Measurements from ENCODE around the gene GNG12.
"Not testable (repeated sequence)": the region's sequence is repeated elsewhere in the genome, so short reads cannot be mapped to it uniquely, and the experiment has no call there.

The GNG12 gene

GRCh38 chr1:67735806-67736627, 97.2 kb downstream of the GNG12 start:
- WGBS, 2 experiments = 83 to 85% methylated on average over 11 of the region's 11 CpGs
- H3K4me3 ChIP-seq (ENCODE audit: insufficient read depth, low read depth, low read length) = no peak overlapping the region
- no peaks in the 10 kb centered on the region for H3K27me3 ChIP-seq (ENCODE audit: control insufficient read depth, insufficient read depth, low read length, poor library complexity, severe bottlenecking)
- no peaks in the 10 kb centered on the region for H3K36me3 ChIP-seq (ENCODE audit: control insufficient read depth, insufficient read depth, low read length)
- no peak overlapping the region for H3K27ac ChIP-seq (ENCODE audit: insufficient read depth, low read depth, low read length, poor library complexity, severe bottlenecking)
- peaks cover 11% of the 10 kb centered on the region for H3K4me1 ChIP-seq (ENCODE audit: control insufficient read depth, insufficient read depth, low read length)
- H3K9me3 ChIP-seq (ENCODE audit: control insufficient read depth, low read length) = no peaks in the 10 kb centered on the region

GRCh38 chr1:67735206-67735605, 98.1 kb downstream of the GNG12 start:
- Histone ChIP-seq H3K27me3 (ENCODE audit: control insufficient read depth, insufficient read depth, low read length, poor library complexity, severe bottlenecking) (no peaks in the 10 kb centered on the region), H3K36me3 (ENCODE audit: control insufficient read depth, insufficient read depth, low read length) (no peaks in the 10 kb centered on the region), H3K4me1 (ENCODE audit: control insufficient read depth, insufficient read depth, low read length) (peaks cover 11% of the 10 kb centered on the region), H3K27ac (ENCODE audit: insufficient read depth, low read depth, low read length, poor library complexity, severe bottlenecking) (no peak overlapping the region), H3K4me3 (ENCODE audit: insufficient read depth, low read depth, low read length) (no peak overlapping the region), H3K9me3 (ENCODE audit: control insufficient read depth, low read length) (no peaks in the 10 kb centered on the region)
- WGBS, 2 experiments = 92 to 95% methylated on average over 3 of the region's 3 CpGs

- Histone ChIP-seq H3K27me3 (ENCODE audit: control insufficient read depth, insufficient read depth, low read length, poor library complexity, severe bottlenecking) (no peaks in the 10 kb centered on the region), H3K36me3 (ENCODE audit: control insufficient read depth, insufficient read depth, low read length) (no peaks in the 10 kb centered on the region), H3K9me3 (ENCODE audit: control insufficient read depth, low read length) (no peaks in the 10 kb centered on the region), H3K4me3 (ENCODE audit: insufficient read depth, low read depth, low read length) (no peak overlapping the region), H3K4me1 (ENCODE audit: control insufficient read depth, insufficient read depth, low read length) (peaks cover 11% of the 10 kb centered on the region), H3K27ac (ENCODE audit: insufficient read depth, low read depth, low read length, poor library complexity, severe bottlenecking) (no peak overlapping the region)
- 92 to 98% methylated on average over 3 of the region's 3 CpGs for WGBS, 2 experiments
Measured at GRCh38 chr1:67734323-67734690, 99.0 kb downstream of the GNG12 start.

GRCh38 chr1:67733681-67734322, 99.5 kb downstream of the GNG12 start:
- no peak overlapping the region for H3K4me3 ChIP-seq (ENCODE audit: insufficient read depth, low read depth, low read length)
- H3K27ac ChIP-seq (ENCODE audit: insufficient read depth, low read depth, low read length, poor library complexity, severe bottlenecking) = no peak overlapping the region
- no peaks in the 10 kb centered on the region for H3K36me3 ChIP-seq (ENCODE audit: control insufficient read depth, insufficient read depth, low read length)
- no peaks in the 10 kb centered on the region for H3K27me3 ChIP-seq (ENCODE audit: control insufficient read depth, insufficient read depth, low read length, poor library complexity, severe bottlenecking)
- peaks cover 11% of the 10 kb centered on the region for H3K4me1 ChIP-seq (ENCODE audit: control insufficient read depth, insufficient read depth, low read length)
- H3K9me3 ChIP-seq (ENCODE audit: control insufficient read depth, low read length) = no peaks in the 10 kb centered on the region
- WGBS, 2 experiments = 77 to 78% methylated on average over 4 of the region's 4 CpGs

- no peaks in the 10 kb centered on the region for H3K27me3 ChIP-seq (ENCODE audit: control insufficient read depth, insufficient read depth, low read length, poor library complexity, severe bottlenecking)
- no peaks in the 10 kb centered on the region for H3K9me3 ChIP-seq (ENCODE audit: control insufficient read depth, low read length)
- WGBS, 2 experiments = 91% methylated on average over 6 of the region's 6 CpGs
- no peaks in the 10 kb centered on the region for H3K36me3 ChIP-seq (ENCODE audit: control insufficient read depth, insufficient read depth, low read length)
- H3K4me3 ChIP-seq (ENCODE audit: insufficient read depth, low read depth, low read length) = no peak overlapping the region
- peaks cover 11% of the 10 kb centered on the region for H3K4me1 ChIP-seq (ENCODE audit: control insufficient read depth, insufficient read depth, low read length)
- H3K27ac ChIP-seq (ENCODE audit: insufficient read depth, low read depth, low read length, poor library complexity, severe bottlenecking) = no peak overlapping the region
Measured at GRCh38 chr1:67732750-67733151, 100.5 kb downstream of the GNG12 start.

GRCh38 chr1:67731322-67731721, 101.9 kb downstream of the GNG12 start:
- Histone ChIP-seq H3K36me3 (ENCODE audit: control insufficient read depth, insufficient read depth, low read length) (no peaks in the 10 kb centered on the region), H3K4me1 (ENCODE audit: control insufficient read depth, insufficient read depth, low read length) (peaks cover 7% of the 10 kb centered on the region), H3K27ac (ENCODE audit: insufficient read depth, low read depth, low read length, poor library complexity, severe bottlenecking) (no peak overlapping the region), H3K27me3 (ENCODE audit: control insufficient read depth, insufficient read depth, low read length, poor library complexity, severe bottlenecking) (no peaks in the 10 kb centered on the region), H3K4me3 (ENCODE audit: insufficient read depth, low read depth, low read length) (no peak overlapping the region), H3K9me3 (ENCODE audit: control insufficient read depth, low read length) (no peaks in the 10 kb centered on the region)
- 67 to 73% methylated on average over 2 of the region's 2 CpGs for WGBS, 2 experiments

- H3K27me3 ChIP-seq (ENCODE audit: control insufficient read depth, insufficient read depth, low read length, poor library complexity, severe bottlenecking) = not testable (repeated sequence)
Measured at GRCh38 chr1:67730312-67730711, 103.0 kb downstream of the GNG12 start.

GRCh38 chr1:67729872-67730271, 103.4 kb downstream of the GNG12 start:
- Histone ChIP-seq H3K36me3 (ENCODE audit: control insufficient read depth, insufficient read depth, low read length) (no peaks in the 10 kb centered on the region), H3K9me3 (ENCODE audit: control insufficient read depth, low read length) (no peaks in the 10 kb centered on the region), H3K4me1 (ENCODE audit: control insufficient read depth, insufficient read depth, low read length) (no peaks in the 10 kb centered on the region), H3K27ac (ENCODE audit: insufficient read depth, low read depth, low read length, poor library complexity, severe bottlenecking) (no peak overlapping the region), H3K4me3 (ENCODE audit: insufficient read depth, low read depth, low read length) (no peak overlapping the region), H3K27me3 (ENCODE audit: control insufficient read depth, insufficient read depth, low read length, poor library complexity, severe bottlenecking) (no peaks in the 10 kb centered on the region)
- WGBS, 2 experiments = 93 to 95% methylated on average over 2 of the region's 2 CpGs

More at GRCh38 chr1:67730312-67730711, 103.0 kb downstream of the GNG12 start:
- WGBS, 2 experiments = 89 to 93% methylated on average over 6 to 9 of the region's 9 CpGs
- not testable (repeated sequence) for H3K36me3 ChIP-seq (ENCODE audit: control insufficient read depth, insufficient read depth, low read length); H3K9me3 ChIP-seq (ENCODE audit: control insufficient read depth, low read length); H3K4me1 ChIP-seq (ENCODE audit: control insufficient read depth, insufficient read depth, low read length); H3K27ac ChIP-seq (ENCODE audit: insufficient read depth, low read depth, low read length, poor library complexity, severe bottlenecking); H3K4me3 ChIP-seq (ENCODE audit: insufficient read depth, low read depth, low read length)

- Histone ChIP-seq H3K36me3 (ENCODE audit: control insufficient read depth, insufficient read depth, low read length) (no peaks in the 10 kb centered on the region), H3K4me1 (ENCODE audit: control insufficient read depth, insufficient read depth, low read length) (peaks cover 9% of the 10 kb centered on the region), H3K27ac (ENCODE audit: insufficient read depth, low read depth, low read length, poor library complexity, severe bottlenecking) (no peak overlapping the region), H3K27me3 (ENCODE audit: control insufficient read depth, insufficient read depth, low read length, poor library complexity, severe bottlenecking) (no peaks in the 10 kb centered on the region), H3K4me3 (ENCODE audit: insufficient read depth, low read depth, low read length) (no peak overlapping the region), H3K9me3 (ENCODE audit: control insufficient read depth, low read length) (no peaks in the 10 kb centered on the region)
Measured at GRCh38 chr1:67726224-67726623, 107.0 kb downstream of the GNG12 start.

- H3K4me1 ChIP-seq (ENCODE audit: control insufficient read depth, insufficient read depth, low read length) = peaks cover 10% of the 10 kb centered on the region
- H3K9me3 ChIP-seq (ENCODE audit: control insufficient read depth, low read length) = no peaks in the 10 kb centered on the region
Measured at GRCh38 chr1:67724928-67725560, 108.2 kb downstream of the GNG12 start.

More at GRCh38 chr1:67724928-67725560, 108.2 kb downstream of the GNG12 start:
- H3K27me3 ChIP-seq (ENCODE audit: control insufficient read depth, insufficient read depth, low read length, poor library complexity, severe bottlenecking) = no peaks in the 10 kb centered on the region
- WGBS, 2 experiments = 95 to 99% methylated on average over 3 of the region's 3 CpGs
- H3K27ac ChIP-seq (ENCODE audit: insufficient read depth, low read depth, low read length, poor library complexity, severe bottlenecking) = no peak overlapping the region
- H3K4me3 ChIP-seq (ENCODE audit: insufficient read depth, low read depth, low read length) = no peak overlapping the region
- H3K36me3 ChIP-seq (ENCODE audit: control insufficient read depth, insufficient read depth, low read length) = no peaks in the 10 kb centered on the region

All from ectodermal cell (in vitro differentiated cells).